HG03064 (cell line): Measurements from ENCODE around the gene GBP7.
A peak's percentile ranks its signal among the peaks of the same experiment; 100 is the strongest.

Experiments
- ATAC-seq: cut with Tn5 transposase; IDR thresholded peaks from one replicate; pipeline ENCODE4 v1.9.1; 2021; ENCODE audit warnings: low read depth; ENCODE audit not compliant: unreplicated experiment

Gene GBP7

GRCh38 chr1:89125240-89125912, 50.4 kb downstream of the GBP7 start:
- ATAC-seq: peak; percentile 30

DNA sequence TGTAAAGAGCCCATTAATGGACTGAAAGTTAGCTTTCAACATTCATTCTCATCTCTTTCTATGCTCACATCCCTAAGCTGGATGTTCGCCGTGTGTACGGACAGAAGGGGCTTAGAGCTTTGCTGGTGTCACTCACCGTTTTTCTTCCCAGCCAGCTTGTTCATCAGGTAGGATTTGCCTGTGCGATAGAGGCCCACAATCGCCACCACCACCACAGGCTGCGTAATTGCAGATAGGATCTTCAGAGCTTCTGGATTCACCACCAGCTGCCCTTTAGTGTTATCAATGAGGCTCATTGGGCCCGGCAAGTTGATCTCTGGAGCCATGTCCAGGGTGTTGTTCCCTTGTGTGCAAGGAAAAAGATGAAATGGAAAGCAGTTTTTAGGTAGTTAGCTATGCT, 54.2 kb downstream of the GBP7 start:
- no peak for ATAC-seq

GRCh38 chr1:89114662-89115061, 61.1 kb downstream of the GBP7 start:
- ATAC-seq: no peak

DNA sequence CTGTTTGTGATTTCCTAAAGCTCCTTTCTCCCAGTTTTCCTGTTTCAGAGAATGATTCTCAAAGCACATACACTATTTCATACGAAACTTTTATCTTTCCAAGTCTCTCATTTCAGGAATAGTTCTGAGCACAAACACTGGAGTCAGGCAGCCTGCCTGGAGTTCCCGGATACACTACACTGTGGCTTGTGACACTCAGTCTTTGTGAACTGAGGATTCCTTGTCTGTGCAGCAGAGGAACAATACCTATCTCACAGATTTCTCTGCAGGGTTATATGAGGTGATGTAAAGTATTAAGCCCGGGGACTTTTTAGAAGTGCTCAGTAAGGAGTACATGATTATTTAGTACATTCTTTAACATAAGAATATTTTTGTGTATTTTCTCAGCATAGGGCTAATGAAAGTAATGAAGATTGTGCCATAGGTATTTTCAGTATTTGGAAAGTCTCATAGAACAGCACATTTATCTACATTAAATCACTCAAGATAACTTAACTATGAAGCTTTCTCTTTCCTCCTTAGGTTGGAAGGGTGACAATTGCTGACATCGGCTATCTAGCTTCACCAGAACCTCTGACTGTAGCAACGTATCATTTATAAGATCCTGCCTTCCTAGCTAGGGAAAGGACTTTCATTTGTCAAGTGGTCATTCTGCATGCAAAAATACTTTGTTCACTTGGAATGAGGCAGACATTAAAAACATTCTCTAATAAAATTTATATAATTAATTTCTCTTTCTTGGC, 62.8 kb downstream of the GBP7 start:
- no peak for ATAC-seq

- ATAC-seq: no peak
Observed at GRCh38 chr1:89104687-89105086, 71.1 kb downstream of the GBP7 start.

- no peak for ATAC-seq
Observed at GRCh38 chr1:89104147-89104546, 71.7 kb downstream of the GBP7 start.

DNA sequence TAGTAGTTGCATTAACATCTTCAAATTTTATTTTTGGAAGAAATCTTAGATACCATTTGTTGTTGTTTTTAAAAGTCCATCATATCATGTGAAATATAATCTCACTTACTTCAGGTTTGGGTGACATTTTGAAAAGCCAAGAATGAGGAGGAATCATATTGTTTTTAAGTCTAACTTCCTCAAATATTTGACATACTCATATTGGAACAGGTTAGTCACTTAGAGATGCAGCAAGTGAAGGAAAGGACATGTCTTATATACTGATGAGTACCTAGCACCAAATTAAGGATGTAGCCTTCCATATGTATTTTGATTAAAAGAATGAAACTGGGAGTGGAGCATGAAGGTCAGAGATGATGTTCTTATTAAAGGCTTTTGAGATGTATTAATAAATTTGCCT, 73.8 kb downstream of the GBP7 start:
- ATAC-seq: no peak

- no peak for ATAC-seq
Observed at GRCh38 chr1:89100412-89100811, 75.4 kb downstream of the GBP7 start.

- no peak for ATAC-seq
Observed at GRCh38 chr1:89098857-89099256, 76.9 kb downstream of the GBP7 start.

DNA sequence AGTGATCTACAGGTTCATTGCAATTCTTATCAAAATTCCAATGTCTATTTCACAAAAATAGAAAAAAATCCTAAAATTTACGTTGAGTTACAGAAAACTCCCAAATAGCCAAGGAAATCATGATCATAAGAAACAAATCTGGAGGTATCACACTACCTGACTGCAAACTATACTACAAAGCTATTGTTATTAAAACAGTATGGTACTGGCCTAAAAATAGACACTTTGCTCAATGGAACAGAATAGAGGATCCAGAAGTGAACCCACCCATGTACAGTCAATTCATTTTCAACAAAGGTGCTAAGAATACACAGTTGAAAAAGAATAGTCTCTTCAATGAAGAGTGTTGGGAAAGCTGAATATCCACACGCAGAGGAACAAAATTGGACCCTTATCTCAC, 80.1 kb downstream of the GBP7 start:
- ATAC-seq: no peak

GRCh38 chr1:89089962-89090361, 85.8 kb downstream of the GBP7 start:
- ATAC-seq: no peak

DNA sequence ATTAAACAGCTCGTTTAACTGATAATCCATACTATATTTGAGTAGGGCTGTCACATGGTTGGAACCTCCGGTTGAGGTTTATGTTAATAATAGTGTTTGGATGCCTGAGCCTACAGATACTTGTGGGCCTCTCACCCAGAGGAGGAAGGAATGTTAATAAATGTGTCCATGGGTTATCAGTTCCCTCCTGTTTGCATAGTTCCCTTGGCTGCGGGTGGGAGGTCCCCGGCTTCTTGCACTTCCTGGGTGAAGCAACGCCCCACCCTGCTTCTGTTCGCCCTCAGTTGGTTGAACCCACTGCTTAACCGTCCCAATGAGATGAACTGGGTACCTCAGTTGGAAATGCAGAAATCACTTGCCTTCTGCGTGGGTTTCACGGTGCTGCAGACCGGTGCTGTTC, 87.2 kb downstream of the GBP7 start:
- ATAC-seq: no peak

DNA sequence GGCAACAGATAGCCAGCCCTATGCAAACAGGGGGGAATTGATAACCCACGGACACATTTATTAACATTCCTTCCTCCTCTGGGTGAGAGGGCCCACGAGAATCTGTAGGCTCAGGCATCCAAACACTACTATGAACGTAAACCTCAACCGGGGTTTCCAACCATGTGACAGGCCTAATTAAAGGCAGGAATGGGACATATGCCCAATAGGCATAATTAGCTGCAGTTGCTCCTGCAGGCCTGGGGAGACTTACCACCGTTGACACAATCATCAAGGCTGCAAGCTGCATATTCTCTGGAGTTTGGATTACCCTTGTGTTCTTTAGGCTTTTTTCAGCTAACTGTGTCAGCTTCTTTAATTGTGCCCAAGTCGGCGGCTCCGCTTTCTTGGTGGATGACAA, 88.6 kb downstream of the GBP7 start:
- ATAC-seq: no peak

GRCh38 chr1:89085781-89086180, 90.0 kb downstream of the GBP7 start:
- no peak for ATAC-seq
